H1 (cell line): ENCODE measurements around the gene PIGU. TPM values are rescaled to one million over a fixed set of nuclear protein-coding genes. Genes with fewer than 3 reads are reported as not detected.

ENCODE experiments used
- CTCF ChIA-PET: fragments of 300-600 bp; sonication (Branson Sonifier 250); formaldehyde crosslinking; loops from one replicate; lab custom pipeline; 2021; ENCODE audit not compliant: partially characterized antibody; lab: Charles Lee
- POLR2A ChIA-PET: fragments of 300-600 bp; sonication (Branson Sonifier 250); formaldehyde crosslinking; loops from one replicate; lab custom pipeline; 2021; ENCODE audit warnings: inconsistent platforms; ENCODE audit not compliant: partially characterized antibody; lab: Charles Lee
- DNase-seq, 2 experiments: peaks; one replicate each; pipeline versions ENCODE4 v3.0.0 to v3.0.0-alpha.2; 2010 to 2022; ENCODE audit warnings: low spot score in 2 of 2, low read depth in 1 of 2, mixed read lengths in 1 of 2
- FAIRE-seq: peaks from 2 replicates; lab custom pipeline; 2011; peaks lifted over from hg19 to GRCh38; lab: Jason Lieb, UNC
- H2AFZ ChIP-seq: 2 replicates; pipeline ENCODE4 v1.8.1; 2012; ENCODE audit warnings: low read length, inconsistent platforms
- H2AK5ac ChIP-seq: 2 replicates; pipeline ENCODE4 v1.6.1; 2013; ENCODE audit warnings: low read depth, low read length
- H2BK120ac ChIP-seq: replicated peaks from 2 replicates; pipeline ENCODE3; 2013; ENCODE audit warnings: low read depth, low read length, inconsistent platforms
- H2BK12ac ChIP-seq: 2 replicates; pipeline ENCODE4 v1.6.1; 2013; ENCODE audit warnings: low read depth, low read length
- H2BK15ac ChIP-seq: 2 replicates; pipeline ENCODE4 v1.6.1; 2013; ENCODE audit warnings: low read length
- H2BK20ac ChIP-seq: 2 replicates; pipeline ENCODE4 v1.6.1; 2013; ENCODE audit warnings: low read length
- H2BK5ac ChIP-seq: 2 replicates; pipeline ENCODE4 v1.6.1; 2013; ENCODE audit warnings: low read depth, low read length
- H3K14ac ChIP-seq: 2 replicates; pipeline ENCODE4 v1.6.1; 2013; ENCODE audit warnings: inconsistent platforms; ENCODE audit not compliant: insufficient read length
- H3K18ac ChIP-seq: 2 replicates; pipeline ENCODE4 v1.6.1; 2013; ENCODE audit warnings: low read length; ENCODE audit errors: extremely low read depth
- H3K23ac ChIP-seq: 2 replicates; pipeline ENCODE4 v1.6.1; 2013; ENCODE audit warnings: inconsistent platforms; ENCODE audit not compliant: insufficient read length
- H3K23me2 ChIP-seq: 2 replicates; pipeline ENCODE4 v1.6.1; 2013; ENCODE audit warnings: low read depth, low read length
- H3K27ac ChIP-seq: 2 replicates; pipeline ENCODE4 v1.6.1; 2011; ENCODE audit warnings: low read depth, low read length, inconsistent platforms
- H3K27me3 ChIP-seq, 4 experiments: replicated peaks in 1 of 4; 1 replicate in 1 of 4; 2 replicates in 3 of 4; pipeline versions ENCODE4 v1.6.1 to v1.8.1; 2011 to 2013; ENCODE audit warnings: low read length in 3 of 4, mild to moderate bottlenecking in 3 of 4, inconsistent platforms in 2 of 4, mixed read lengths in 2 of 4, moderate library complexity in 1 of 4; ENCODE audit not compliant: control insufficient read depth in 3 of 4, insufficient read depth in 3 of 4; ENCODE audit errors: extremely low read depth in 1 of 4
- H3K36me3 ChIP-seq, 4 experiments: 2 replicates each; pipeline versions ENCODE4 v1.6.1 to v1.8.1; 2011 to 2013; ENCODE audit warnings: mild to moderate bottlenecking in 4 of 4, low read length in 3 of 4, moderate library complexity in 2 of 4, control low read depth in 1 of 4, inconsistent platforms in 1 of 4; ENCODE audit not compliant: insufficient read depth in 4 of 4, control insufficient read depth in 2 of 4
- H3K4ac ChIP-seq: replicated peaks from 2 replicates; pipeline ENCODE3; 2013; ENCODE audit warnings: low read length, low read depth, mixed read lengths, inconsistent platforms; ENCODE audit not compliant: insufficient read length
- H3K4me1 ChIP-seq, 4 experiments: replicated peaks in 1 of 4; 1 replicate in 1 of 4; 2 replicates in 3 of 4; pipeline versions ENCODE4 v1.6.1 to v1.8.1; 2011 to 2013; ENCODE audit warnings: low read length in 3 of 4, inconsistent platforms in 2 of 4, mixed read lengths in 1 of 4; ENCODE audit not compliant: insufficient read depth in 4 of 4, control insufficient read depth in 3 of 4
- H3K4me2 ChIP-seq, 2 experiments: 2 replicates each; pipeline versions ENCODE4 v1.6.1 to v1.8.1; 2011 to 2013; ENCODE audit warnings: low read depth in 2 of 2, low read length in 2 of 2, control low read depth in 1 of 2, inconsistent platforms in 1 of 2, mild to moderate bottlenecking in 1 of 2; ENCODE audit not compliant: insufficient read depth in 1 of 2
- H3K4me3 ChIP-seq, 4 experiments: fragments of 200-600, 300-600 bp in 1 of 4; sonication (generic), shearing (Covaris generic), sonication (Bioruptor Twin) in 1 of 4; 2 replicates each; pipeline versions ENCODE4 v1.5.1 to v1.8.1; 2011 to 2016; ENCODE audit warnings: low read length in 4 of 4, low read depth in 3 of 4, control low read depth in 2 of 4, inconsistent platforms in 2 of 4, mild to moderate bottlenecking in 2 of 4, mixed read lengths in 1 of 4, moderate library complexity in 1 of 4; ENCODE audit not compliant: insufficient read depth in 2 of 4; ENCODE audit errors: extremely low read depth in 1 of 4
- H3K56ac ChIP-seq: replicated peaks from 2 replicates; pipeline ENCODE3; 2013; ENCODE audit warnings: low read depth, mild to moderate bottlenecking, mixed read lengths, low read length, inconsistent platforms; ENCODE audit not compliant: insufficient read length
- H3K79me1 ChIP-seq: 2 replicates; pipeline ENCODE4 v1.6.1; 2013; ENCODE audit warnings: low read depth, low read length, control low read depth
- H3K79me2 ChIP-seq, 2 experiments: 2 replicates each; pipeline versions ENCODE4 v1.6.1 to v1.8.1; 2012 to 2013; ENCODE audit warnings: low read length in 2 of 2, mild to moderate bottlenecking in 2 of 2, inconsistent platforms in 1 of 2; ENCODE audit not compliant: insufficient read depth in 2 of 2, control insufficient read depth in 1 of 2
- H3K9ac ChIP-seq, 4 experiments: replicated peaks in 1 of 4; 1 replicate in 1 of 4; 2 replicates in 3 of 4; pipeline versions ENCODE4 v1.6.1 to v1.8.1; 2011 to 2013; ENCODE audit warnings: low read depth in 3 of 4, low read length in 3 of 4, control low read depth in 2 of 4, mild to moderate bottlenecking in 2 of 4, moderate library complexity in 2 of 4, inconsistent platforms in 1 of 4; ENCODE audit errors: extremely low read depth in 1 of 4
- H3K9me3 ChIP-seq, 2 experiments: 2 replicates each; pipeline versions ENCODE4 v1.6.1 to v1.8.1; 2012 to 2013; ENCODE audit warnings: mild to moderate bottlenecking in 2 of 2, moderate library complexity in 2 of 2, control low read depth in 1 of 2, inconsistent platforms in 1 of 2, low read depth in 1 of 2, low read length in 1 of 2, mixed read lengths in 1 of 2; ENCODE audit not compliant: insufficient read depth in 2 of 2
- H4K20me1 ChIP-seq, 2 experiments: replicated peaks in 1 of 2; 2 replicates each; pipeline versions ENCODE3 to v1.8.1; 2011 to 2013; ENCODE audit warnings: inconsistent platforms in 2 of 2, low read length in 2 of 2, mild to moderate bottlenecking in 1 of 2; ENCODE audit not compliant: insufficient read depth in 2 of 2, control insufficient read depth in 1 of 2
- H4K5ac ChIP-seq: 2 replicates; pipeline ENCODE4 v1.6.1; 2013; ENCODE audit warnings: low read length, low read depth, mixed read lengths, inconsistent platforms; ENCODE audit not compliant: insufficient read length
- H4K8ac ChIP-seq: 2 replicates; pipeline ENCODE4 v1.8.0; 2013; ENCODE audit warnings: mild to moderate bottlenecking, moderate library complexity, low read length, inconsistent platforms; ENCODE audit not compliant: insufficient read depth; ENCODE audit errors: extremely low read depth
- H4K91ac ChIP-seq: replicated peaks from 2 replicates; pipeline ENCODE3; 2013; ENCODE audit warnings: low read length, mixed read lengths, inconsistent platforms; ENCODE audit not compliant: insufficient read length
- HDAC2 ChIP-seq, 2 experiments: fragments of 300-600 bp in 1 of 2; sonication (generic) in 1 of 2; IDR thresholded peaks; 2 replicates each; pipeline ENCODE4 v1.6.1; 2011 to 2012; ENCODE audit warnings: low read depth in 2 of 2, low read length in 2 of 2, mild to moderate bottlenecking in 2 of 2, moderate library complexity in 2 of 2, borderline replicate concordance in 1 of 2, inconsistent platforms in 1 of 2
- PHF8 ChIP-seq: fragments of 200-600 bp; sonication (generic); conservative IDR thresholded peaks from 2 replicates; pipeline ENCODE4 v1.7.1; 2012; ENCODE audit warnings: low read depth, mild to moderate bottlenecking, inconsistent platforms, low read length, moderate library complexity
- WGBS, 2 experiments: shearing (Covaris generic) in 1 of 2; methylation state at CpG; one replicate each; pipeline versions ENCODE4 v1.1.6 to v1.1.7; 2013 to 2015; ENCODE audit warnings: low lambda C conversion rate in 2 of 2, mixed read lengths in 2 of 2, inconsistent platforms in 1 of 2, low coverage in 1 of 2, missing lambda C conversion rate in 1 of 2; ENCODE audit not compliant: insufficient replicate concordance in 2 of 2, insufficient coverage in 1 of 2, insufficient read length in 1 of 2; ENCODE audit errors: extremely low coverage in 1 of 2, missing lambda C conversion rate in 1 of 2; 5-methylcytosine and 5-hydroxymethylcytosine counted together
- polyA plus RNA-seq, 7 experiments: library from polyadenylated mRNA; depleted of rRNA in 3 of 7; stranded (reverse) in 5 of 7; unstranded in 2 of 7; fragments of >200 nt in 5 of 7; fragments of 200-250 nt in 2 of 7; gene quantifications; 1 replicate in 5 of 7; 2 replicates in 1 of 7; 4 replicates in 1 of 7; pipeline versions ENCODE4 v1.2.1 to v1.2.3, GENCODE V29; 2011 to 2013; ENCODE audit warnings: missing spikeins in 2 of 7, mixed read lengths in 2 of 7
- total RNA-seq: library from RNA; stranded (reverse); fragmentation: NEBNext Ultra II Directional; extraction: Animal tissue kit (Norgen Biotek cat#: 25700); gene quantifications from 2 replicates; pipeline ENCODE4 v1.2.1, GENCODE V29; 2021

The PIGU gene
- total and polyA plus RNA-seq, 2 of the 8 experiments (the other 6 are each of a cell fraction or from before 2014, with no cell fraction given): 28.3 to 117 TPM

GRCh38 chr20:34669094-34669493, 7.8 kb downstream of the PIGU start:
- no peaks in the 10 kb centered on the region for H3K9me3 ChIP-seq
- H3K4me2 ChIP-seq: no peak overlapping the region
- DNase-seq: no peak
- H2BK15ac ChIP-seq: no peak overlapping the region
- H3K9ac ChIP-seq: no peak overlapping the region
- no peak overlapping the region for H3K56ac ChIP-seq
- no peak overlapping the region for H3K18ac ChIP-seq
- no peak overlapping the region for H2BK12ac ChIP-seq
- no peak overlapping the region for H4K91ac ChIP-seq
- no peak overlapping the region for H3K4me3 ChIP-seq
- H2AK5ac ChIP-seq: no peak overlapping the region
- no peak overlapping the region for H3K23ac ChIP-seq
- no peak overlapping the region for H3K14ac ChIP-seq
- no peaks in the 10 kb centered on the region for H3K4me1 ChIP-seq
- no peak overlapping the region for H3K27ac ChIP-seq
- H2BK20ac ChIP-seq: no peak overlapping the region
- H2AFZ ChIP-seq: no peak overlapping the region
- peaks cover 0 to 4% of the 10 kb centered on the region in 2 experiments; a peak in 2 of 4 replicates for H3K79me2 ChIP-seq
- ChIA-PET CTCF (no interaction called here), POLR2A (no interaction called here)
- FAIRE-seq: no peak
- no peak overlapping the region for H2BK5ac ChIP-seq
- H3K79me1 ChIP-seq: no peaks in the 10 kb centered on the region; the same call in 1 of the 2 replicates
- H3K23me2 ChIP-seq: no peaks in the 10 kb centered on the region
- 95% methylated on average over 1 of the region's 1 CpG; no CpG with 5 or more reads in 1 of the 2 experiments for WGBS, 2 experiments
- H3K36me3 ChIP-seq: no peaks in the 10 kb centered on the region
- H4K20me1 ChIP-seq: no peaks in the 10 kb centered on the region
- H2BK120ac ChIP-seq: no peak overlapping the region
- H4K5ac ChIP-seq: no peak overlapping the region
- H3K27me3 ChIP-seq: no peaks in the 10 kb centered on the region
- H4K8ac ChIP-seq: no peak overlapping the region
- TF ChIP-seq PHF8 (no peak), HDAC2 (IDR thresholded peaks at IDR 0.05; ENCODE audit: borderline replicate concordance in 1 of 2, low read depth in 2 of 2, low read length in 2 of 2) (no peak)
- H3K4ac ChIP-seq: no peak overlapping the region
